SH-SY5Y (cell line): ENCODE measurements around the gene ADTRP.

Experiments
- GATA2 ChIP-seq: IDR thresholded peaks from 2 replicates; pipeline ENCODE4 v1.6.1; 2011; ENCODE audit warnings: mild to moderate bottlenecking, low read depth, low read length
- GATA3 ChIP-seq: IDR thresholded peaks from 2 replicates; pipeline ENCODE4 v1.6.1; 2011; ENCODE audit warnings: low read depth, mild to moderate bottlenecking, low read length, moderate library complexity

- TF ChIP-seq GATA2 (no peak), GATA3 (no peak)
These were observed 48.2 kb upstream of the ADTRP start for GRCh38 chr6:11826779-11827178.
